Right atrium auricular region (tissue), 2 donors: ENCODE results near the gene NMT2. TPM values are rescaled to one million over a fixed set of nuclear protein-coding genes. Genes with fewer than 3 reads are reported as not detected.

Experiments used
- DNase-seq: peaks from one replicate; pipeline ENCODE4 v3.0.0-alpha.2; 2019; ENCODE audit warnings: low spot score
- H3K27ac ChIP-seq, 2 donors: fragments of 200-600 bp; sonication (generic); 1 replicate in 1 of 2; 2 replicates in 1 of 2; pipeline ENCODE4 v1.5.1; 2016 to 2019
- H3K27me3 ChIP-seq, 2 donors: fragments of 200-600 bp; sonication (generic); one replicate each; pipeline versions ENCODE4 v1.5.1 to v1.6.0; 2017 to 2019
- H3K36me3 ChIP-seq: fragments of 200-600 bp; sonication (generic); one replicate; pipeline ENCODE4 v1.5.1; 2016
- H3K4me1 ChIP-seq, 2 donors: fragments of 200-600 bp; sonication (generic); one replicate each; pipeline versions ENCODE4 v1.5.1 to v1.6.0; 2017 to 2019
- H3K4me3 ChIP-seq, 2 donors: fragments of 200-600 bp; sonication (generic); 1 replicate in 1 of 2; 2 replicates in 1 of 2; pipeline ENCODE4 v1.5.1; 2017 to 2019; ENCODE audit warnings: mild to moderate bottlenecking in 1 of 2, moderate library complexity in 1 of 2
- H3K9me3 ChIP-seq, 2 donors: fragments of 200-600 bp; sonication (generic); one replicate each; pipeline ENCODE4 v1.5.1; 2019
- total RNA-seq, 2 donors: library from RNA; depleted of rRNA; stranded (reverse); fragments of >200 nt; gene quantifications; one replicate each; pipeline ENCODE4 v1.1.0, GENCODE V29; 2016
- TF ChIP-seq, protein P1 (sequence below), 2 donors: fragments of 200-600 bp; sonication (generic); IDR thresholded peaks; one replicate each; pipeline ENCODE4 v1.5.1; 2019; ENCODE audit warnings: antibody characterized with exemption in 2 of 2

NMT2 gene
- total RNA-seq, 2 donors from 2014 or later = 9.7 to 10.5 TPM

DNA sequence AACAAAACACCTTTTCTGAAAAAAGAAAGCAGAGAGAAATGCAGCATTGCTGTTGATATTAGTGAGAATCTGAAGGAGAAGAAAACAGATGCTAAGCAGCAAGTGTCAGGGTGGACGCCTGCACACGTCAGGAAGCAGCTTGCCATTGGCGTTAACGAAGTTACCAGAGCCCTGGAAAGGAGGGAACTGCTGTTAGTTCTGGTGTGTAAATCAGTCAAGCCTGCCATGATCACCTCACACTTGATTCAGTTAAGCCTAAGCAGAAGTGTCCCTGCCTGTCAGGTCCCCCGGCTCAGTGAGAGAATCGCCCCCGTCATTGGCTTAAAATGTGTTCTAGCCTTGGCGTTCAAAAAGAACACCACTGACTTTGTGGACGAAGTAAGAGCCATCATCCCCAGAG lies 65.0 kb downstream of the NMT2 start:
- H3K36me3 ChIP-seq = peaks cover 36% of the 10 kb centered on the region
- TF ChIP-seq, protein P1, sequence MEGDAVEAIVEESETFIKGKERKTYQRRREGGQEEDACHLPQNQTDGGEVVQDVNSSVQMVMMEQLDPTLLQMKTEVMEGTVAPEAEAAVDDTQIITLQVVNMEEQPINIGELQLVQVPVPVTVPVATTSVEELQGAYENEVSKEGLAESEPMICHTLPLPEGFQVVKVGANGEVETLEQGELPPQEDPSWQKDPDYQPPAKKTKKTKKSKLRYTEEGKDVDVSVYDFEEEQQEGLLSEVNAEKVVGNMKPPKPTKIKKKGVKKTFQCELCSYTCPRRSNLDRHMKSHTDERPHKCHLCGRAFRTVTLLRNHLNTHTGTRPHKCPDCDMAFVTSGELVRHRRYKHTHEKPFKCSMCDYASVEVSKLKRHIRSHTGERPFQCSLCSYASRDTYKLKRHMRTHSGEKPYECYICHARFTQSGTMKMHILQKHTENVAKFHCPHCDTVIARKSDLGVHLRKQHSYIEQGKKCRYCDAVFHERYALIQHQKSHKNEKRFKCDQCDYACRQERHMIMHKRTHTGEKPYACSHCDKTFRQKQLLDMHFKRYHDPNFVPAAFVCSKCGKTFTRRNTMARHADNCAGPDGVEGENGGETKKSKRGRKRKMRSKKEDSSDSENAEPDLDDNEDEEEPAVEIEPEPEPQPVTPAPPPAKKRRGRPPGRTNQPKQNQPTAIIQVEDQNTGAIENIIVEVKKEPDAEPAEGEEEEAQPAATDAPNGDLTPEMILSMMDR (IDR thresholded peaks at IDR 0.05) = no peak

DNA sequence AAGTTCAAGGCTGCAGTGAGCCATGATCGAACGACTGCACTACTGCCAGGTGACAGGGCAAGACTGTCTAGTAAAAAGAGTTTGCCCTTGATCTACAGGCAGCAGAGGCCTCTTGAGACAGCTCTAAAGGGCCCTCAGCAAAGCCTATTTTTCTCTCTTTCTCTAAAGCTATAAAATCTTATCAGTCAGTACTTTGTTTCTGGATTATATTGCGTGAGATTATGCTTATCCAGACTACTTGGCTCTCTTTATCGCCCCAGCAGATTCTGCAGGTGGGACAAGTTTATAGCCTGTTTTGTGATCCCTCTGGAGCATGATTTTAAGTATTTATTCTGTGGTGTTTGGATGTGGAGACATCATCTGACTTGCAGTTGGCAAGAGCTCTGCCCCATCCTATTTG lies 68.6 kb downstream of the NMT2 start:
- TF ChIP-seq, protein P1 (IDR thresholded peaks at IDR 0.05) = no peak
- no peak overlapping the region for H3K4me3 ChIP-seq
- no peaks in the 10 kb centered on the region for H3K9me3 ChIP-seq
- no peaks in the 10 kb centered on the region for H3K27me3 ChIP-seq
- H3K36me3 ChIP-seq = peaks cover 27% of the 10 kb centered on the region
- peaks cover 0 to 25% of the 10 kb centered on the region in 2 donors for H3K4me1 ChIP-seq
- H3K27ac ChIP-seq = no peak overlapping the region
- no peak for DNase-seq

More for the DNA sequence above, 65.0 kb downstream of the NMT2 start:
- DNase-seq = no peak
- no peak overlapping the region for H3K4me3 ChIP-seq
- H3K4me1 ChIP-seq = peaks cover 0 to 16% of the 10 kb centered on the region in 2 donors
- no peak overlapping the region for H3K27ac ChIP-seq
- H3K9me3 ChIP-seq = no peaks in the 10 kb centered on the region
- no peaks in the 10 kb centered on the region for H3K27me3 ChIP-seq

DNA sequence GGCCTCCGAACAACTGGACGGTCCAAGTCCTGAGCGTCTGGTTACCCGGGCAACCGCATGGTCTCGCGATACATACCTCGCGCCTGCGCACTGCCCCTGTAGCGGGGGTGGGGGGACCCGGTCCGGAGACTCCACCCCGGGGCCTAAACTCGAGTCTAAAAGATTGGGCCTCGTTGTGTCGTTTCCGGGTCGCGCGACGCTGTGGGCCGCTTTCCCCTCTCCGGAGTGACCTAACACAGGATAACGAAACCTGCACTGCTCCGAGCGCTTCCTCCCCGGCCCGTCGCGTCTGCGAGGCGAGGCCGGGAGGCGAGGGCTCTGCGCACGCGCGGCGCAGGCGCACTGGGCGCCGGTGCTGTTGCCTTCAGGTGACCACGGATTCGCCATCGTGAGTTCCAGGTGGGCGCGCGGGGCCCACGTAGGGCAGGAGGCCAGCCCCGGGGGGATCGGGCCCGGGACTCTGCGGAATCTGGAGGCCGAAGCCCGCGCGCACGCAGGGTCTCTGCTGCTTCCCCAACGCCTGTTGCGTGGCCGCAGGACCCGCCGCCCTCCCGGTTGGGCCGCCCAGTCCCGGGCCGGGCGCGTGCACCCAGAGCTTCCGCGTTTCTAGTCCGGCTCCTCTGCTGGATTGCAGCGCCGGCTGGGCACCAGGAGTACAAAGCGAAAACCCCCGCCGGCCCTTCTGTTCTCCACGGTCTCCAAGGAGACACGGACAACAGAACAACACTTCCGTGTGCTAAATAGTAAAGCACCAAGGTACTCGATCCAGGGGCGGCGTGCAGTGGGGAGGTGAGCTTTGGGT lies 71.3 kb downstream of the NMT2 start, which contains the start of gene RPP38:
RPP38 (plus strand) TSS at position 345 of the 802 bp plus-strand sequence. CDS start 5,960 bp downstream, outside the sequence.
- H3K4me1 ChIP-seq = peaks cover 0 to 25% of the 10 kb centered on the region in 2 donors
- DNase-seq = peak; percentile 97
- peak within 1 kb of the TSS; percentile 86 to 93 for H3K4me3 ChIP-seq
- TF ChIP-seq, protein P1 (IDR thresholded peaks at IDR 0.05) = no peak
- no peaks in the 10 kb centered on the region for H3K36me3 ChIP-seq
- no peaks in the 10 kb centered on the region for H3K27me3 ChIP-seq
- H3K27ac ChIP-seq = peak within 1 kb of the TSS; percentile 96
- no peaks in the 10 kb centered on the region for H3K9me3 ChIP-seq

DNA sequence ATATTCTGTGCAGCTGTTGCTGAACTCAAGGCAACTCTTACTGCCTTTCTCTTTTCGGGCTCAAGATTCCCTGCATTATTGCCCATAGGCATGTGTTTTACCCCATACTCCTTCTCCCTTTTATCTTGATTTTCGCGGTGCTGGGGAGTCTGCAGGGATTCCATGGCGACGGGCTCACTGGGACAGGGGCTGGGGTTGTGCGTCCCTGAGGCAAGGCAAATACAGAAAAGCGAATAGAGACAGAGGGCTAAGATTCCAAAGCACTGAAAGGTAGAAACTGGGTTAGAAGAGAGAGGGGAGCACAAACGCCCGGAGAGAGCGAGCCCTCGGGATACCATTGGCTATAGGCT lies 71.9 kb downstream of the NMT2 start:
- Histone ChIP-seq H3K4me1 (peaks cover 0 to 25% of the 10 kb centered on the region in 2 donors), H3K9me3 (no peaks in the 10 kb centered on the region), H3K4me3 (peak overlapping the region; percentile 86 to 93), H3K27ac (peak overlapping the region; percentile 96), H3K27me3 (no peaks in the 10 kb centered on the region), H3K36me3 (no peaks in the 10 kb centered on the region)
- DNase-seq = no peak
- TF ChIP-seq, protein P1 (IDR thresholded peaks at IDR 0.05) = no peak

DNA sequence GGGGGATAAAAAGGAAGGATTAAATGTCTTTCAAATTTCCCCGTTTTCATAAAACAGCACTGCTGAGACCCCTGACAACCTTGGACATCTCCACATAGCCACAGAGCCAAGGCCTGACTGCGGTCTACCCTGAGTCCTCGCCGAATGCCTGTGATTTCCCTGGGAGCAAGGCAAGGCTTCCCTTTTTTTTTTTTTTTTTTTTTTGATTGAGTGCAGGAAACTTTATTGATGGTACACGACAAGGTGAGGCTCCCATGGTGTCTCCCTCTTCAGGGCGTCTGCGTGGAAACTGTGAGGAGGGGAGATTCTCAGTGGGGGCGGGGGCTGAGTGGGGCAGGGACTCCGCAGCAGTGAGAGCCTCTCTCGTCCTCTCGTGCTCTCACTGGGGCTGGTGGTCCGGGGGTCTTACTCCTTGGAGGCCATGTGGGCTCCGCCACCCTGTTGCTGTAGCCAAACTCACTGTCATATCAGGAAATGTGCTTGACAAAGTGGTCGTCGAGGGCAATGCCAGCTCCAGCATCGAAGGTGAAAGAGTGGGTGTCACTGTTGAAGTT lies 75.6 kb downstream of the NMT2 start:
- peaks cover 0 to 19% of the 10 kb centered on the region in 2 donors for H3K4me1 ChIP-seq
- TF ChIP-seq, protein P1 (IDR thresholded peaks at IDR 0.05) = no peak
- no peak for DNase-seq

More for the DNA sequence above, 75.6 kb downstream of the NMT2 start:
- H3K4me3 ChIP-seq = no peak overlapping the region
- no peaks in the 10 kb centered on the region for H3K36me3 ChIP-seq
- H3K27ac ChIP-seq = no peak overlapping the region
- H3K9me3 ChIP-seq = no peaks in the 10 kb centered on the region
- H3K27me3 ChIP-seq = no peaks in the 10 kb centered on the region
